Endothelial cell of umbilical vein (primary cell): ENCODE data around the gene EDC3. TPM values are rescaled to one million over a fixed set of nuclear protein-coding genes. Genes with fewer than 3 reads are reported as not detected.

Source experiments
- BruUV-seq: library from RNA; stranded (reverse); fragments of 400-500 nt; replicated peaks from 2 replicates; lab custom pipeline; 2021; lab: Mats Ljungman, UMichigan
- CTCF ChIA-PET: fragments of 300-600, 350-600 bp; sonication (Branson Sonifier 250); formaldehyde crosslinking; loops from one replicate; lab custom pipeline; 2021; ENCODE audit warnings: antibody characterized with exemption, inconsistent platforms; lab: Charles Lee
- POLR2A ChIA-PET: fragments of 300-600, 350-600 bp; sonication (Branson Sonifier 250); formaldehyde crosslinking; loops from one replicate; lab custom pipeline; 2021; ENCODE audit warnings: antibody characterized with exemption, inconsistent platforms; lab: Charles Lee
- DNase-seq: peaks from one replicate; pipeline ENCODE4 v3.0.0-alpha.2; 2011; ENCODE audit warnings: low read depth, low spot score
- FAIRE-seq: peaks from 2 replicates; lab custom pipeline; 2011; peaks lifted over from hg19 to GRCh38; lab: Jason Lieb, UNC
- H2AFZ ChIP-seq: 2 replicates; pipeline ENCODE4 v1.6.0; 2012; ENCODE audit warnings: low read depth, low read length, control low read depth, inconsistent platforms
- H3K27ac ChIP-seq: 2 replicates; pipeline ENCODE4 v1.5.1; 2011; ENCODE audit warnings: low read depth, mild to moderate bottlenecking, control low read depth, low read length, moderate library complexity; ENCODE audit not compliant: insufficient read depth
- H3K27me3 ChIP-seq, 2 experiments: 2 replicates each; pipeline versions ENCODE4 v1.6.0 to v1.6.1; 2011; ENCODE audit warnings: low read length in 2 of 2, mixed read lengths in 1 of 2; ENCODE audit not compliant: control insufficient read depth in 2 of 2, insufficient read depth in 2 of 2
- H3K36me3 ChIP-seq, 2 experiments: 2 replicates in 1 of 2; 3 replicates in 1 of 2; pipeline ENCODE4 v1.5.1; 2011; ENCODE audit warnings: low read length in 2 of 2, mild to moderate bottlenecking in 1 of 2, moderate library complexity in 1 of 2; ENCODE audit not compliant: control insufficient read depth in 2 of 2, insufficient read depth in 2 of 2; ENCODE audit errors: extremely low read depth in 1 of 2
- H3K4me1 ChIP-seq: 3 replicates; pipeline ENCODE4 v1.5.1; 2011; ENCODE audit warnings: mild to moderate bottlenecking, low read length; ENCODE audit not compliant: control insufficient read depth, insufficient read depth; ENCODE audit errors: extremely low read depth
- H3K4me2 ChIP-seq: 2 replicates; pipeline ENCODE4 v1.6.1; 2011; ENCODE audit warnings: low read length, control low read depth, mixed read lengths; ENCODE audit not compliant: insufficient read depth
- H3K4me3 ChIP-seq, 3 experiments: fragments of 200-600 bp in 1 of 3; sonication (generic), shearing (Covaris generic) in 1 of 3; replicated peaks in 1 of 3; 2 replicates each; pipeline ENCODE4 v1.5.1; 2011 to 2016; ENCODE audit warnings: control low read depth in 3 of 3, low read length in 3 of 3, mild to moderate bottlenecking in 2 of 3, inconsistent platforms in 1 of 3, low read depth in 1 of 3, moderate library complexity in 1 of 3; ENCODE audit not compliant: insufficient read depth in 1 of 3
- H3K79me2 ChIP-seq: 2 replicates; pipeline ENCODE4 v1.6.0; 2012; ENCODE audit warnings: low read length, inconsistent platforms; ENCODE audit not compliant: control insufficient read depth, insufficient read depth
- H3K9ac ChIP-seq: replicated peaks from 2 replicates; pipeline ENCODE3; 2011; ENCODE audit warnings: low read length, control low read depth; ENCODE audit not compliant: insufficient read depth; ENCODE audit errors: extremely low read depth
- H3K9me1 ChIP-seq: replicated peaks from 3 replicates; pipeline ENCODE4 v1.6.0; 2011; ENCODE audit warnings: mild to moderate bottlenecking, low read length; ENCODE audit not compliant: control insufficient read depth, insufficient read depth; ENCODE audit errors: extremely low read depth
- H3K9me3 ChIP-seq: replicated peaks from 2 replicates; pipeline ENCODE4 v1.5.1; 2012; ENCODE audit warnings: low read length, inconsistent platforms; ENCODE audit not compliant: control insufficient read depth, insufficient read depth
- H4K20me1 ChIP-seq: replicated peaks from 2 replicates; pipeline ENCODE3; 2011; ENCODE audit warnings: mild to moderate bottlenecking, low read length; ENCODE audit not compliant: control insufficient read depth, insufficient read depth; ENCODE audit errors: extremely low read depth
- EZH2 ChIP-seq: IDR thresholded peaks from 2 replicates; pipeline ENCODE4 v1.6.1; 2012; ENCODE audit warnings: borderline replicate concordance, low read depth, mild to moderate bottlenecking, moderate library complexity, low read length, inconsistent platforms; ENCODE audit not compliant: severe bottlenecking
- JUN ChIP-seq: IDR thresholded peaks from 2 replicates; pipeline ENCODE4 v1.6.1; 2011; ENCODE audit warnings: borderline replicate concordance, low read depth; ENCODE audit not compliant: insufficient read length, insufficient read depth
- MAX ChIP-seq: IDR thresholded peaks from 2 replicates; pipeline ENCODE4 v1.6.1; 2011; ENCODE audit not compliant: insufficient read depth, insufficient read length
- MYC ChIP-seq: IDR thresholded peaks from one replicate; pipeline ENCODE4 v1.6.1; 2011; ENCODE audit warnings: mild to moderate bottlenecking, low read depth, low read length
- POLR2A ChIP-seq: IDR thresholded peaks from 2 replicates; pipeline ENCODE4 v1.6.1; 2012; ENCODE audit warnings: low read depth, mild to moderate bottlenecking, control low read depth, low read length
- POLR2AphosphoS5 ChIP-seq: IDR thresholded peaks from 2 replicates; pipeline ENCODE4 v1.6.1; 2012; ENCODE audit warnings: low read depth, mild to moderate bottlenecking, control low read depth, low read length, moderate library complexity; ENCODE audit not compliant: insufficient read depth
- dilution Hi-C: fragments of 300-500 bp; cut with MboI; formaldehyde crosslinking; loops from one replicate; pipeline ENCODE4 v1.15.0; 2019; ENCODE audit warnings: low sequenced_read_pairs; ENCODE audit not compliant: extremely low pct_ligation_motif_present
- intact Hi-C: fragments of 100-400 bp; cut with micrococcal nuclease; formaldehyde crosslinking; loops from one replicate; pipeline ENCODE4 v1.10.0; 2022
- polyA plus RNA-seq, 4 experiments: library from polyadenylated mRNA; depleted of rRNA in 3 of 4; stranded (reverse) in 3 of 4; unstranded in 1 of 4; fragments of >200 nt; gene quantifications; 2 replicates each; pipeline versions ENCODE4 v1.2.1 to v1.2.3, GENCODE V29; 2011 to 2012; ENCODE audit warnings: missing spikeins in 1 of 4
- total RNA-seq: library from RNA; stranded (reverse); gene quantifications from 2 replicates; pipeline ENCODE4 v1.2.3, GENCODE V29; 2021
- TF ChIP-seq, protein P1 (sequence below), 2 donors: IDR thresholded peaks; 1 replicate in 1 of 2; 2 replicates in 1 of 2; pipeline ENCODE4 v1.5.1; 2011; ENCODE audit warnings: low read length in 2 of 2, mild to moderate bottlenecking in 2 of 2, moderate library complexity in 2 of 2, control low read depth in 1 of 2, inconsistent platforms in 1 of 2, low read depth in 1 of 2; ENCODE audit not compliant: insufficient read depth in 1 of 2; ENCODE audit errors: extremely low read depth in 1 of 2

The EDC3 gene
- total and polyA plus RNA-seq, 2 donors (not counting 3 experiments of a cell fraction or from before 2014, with no cell fraction given) = 55.9 to 56.5 TPM

DNA sequence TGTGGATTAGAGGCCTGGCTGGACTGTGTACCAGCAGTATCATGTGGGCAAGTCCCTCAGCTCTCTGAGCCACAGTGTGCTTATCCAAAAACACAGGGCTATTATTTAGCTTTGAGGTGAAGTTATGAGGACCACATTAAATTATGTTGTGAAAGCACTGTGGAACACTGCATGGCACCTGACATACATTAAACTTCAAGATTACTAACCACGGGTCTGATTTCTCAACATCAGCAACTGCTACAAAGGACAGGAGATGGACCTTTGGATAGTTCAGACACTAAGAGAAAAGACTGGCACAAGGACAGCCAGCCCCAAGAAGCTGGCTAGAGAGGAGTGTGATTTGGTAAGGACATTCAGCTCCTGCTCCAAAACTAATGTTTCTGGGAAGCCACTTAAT lies 58.8 kb downstream of the EDC3 start:
- Histone ChIP-seq H3K9me1 (no peaks in the 10 kb centered on the region), H3K79me2 (no peaks in the 10 kb centered on the region), H3K27ac (no peak overlapping the region), H3K4me2 (no peak overlapping the region), H4K20me1 (no peaks in the 10 kb centered on the region), H3K36me3 (peaks cover 9 to 29% of the 10 kb centered on the region in 2 experiments), H3K27me3 (no peaks in the 10 kb centered on the region), H2AFZ (no peak overlapping the region), H3K9me3 (no peaks in the 10 kb centered on the region), H3K4me3 (no peak overlapping the region), H3K4me1 (peaks cover under 1% of the 10 kb centered on the region), H3K9ac (no peak overlapping the region)
- ChIA-PET POLR2A (no interaction called here), CTCF (interaction anchor here (0.8 to 18.1 kb wide), 8 partner anchors 16 to 314 kb away, joined by 3 to 696 read pairs (median 4); no protein-coding TSS in a partner anchor)
- dilution Hi-C loops (loop anchor here (25.0 kb wide), 1 partner anchor 125 kb away; no protein-coding TSS in a partner anchor), intact Hi-C loops (no loop called here)
- DNase-seq = no peak
- TF ChIP-seq POLR2A (no peak), MAX (no peak), MYC (no peak), POLR2AphosphoS5 (no peak), JUN (no peak), EZH2 (no peak)
- TF ChIP-seq, protein P1, sequence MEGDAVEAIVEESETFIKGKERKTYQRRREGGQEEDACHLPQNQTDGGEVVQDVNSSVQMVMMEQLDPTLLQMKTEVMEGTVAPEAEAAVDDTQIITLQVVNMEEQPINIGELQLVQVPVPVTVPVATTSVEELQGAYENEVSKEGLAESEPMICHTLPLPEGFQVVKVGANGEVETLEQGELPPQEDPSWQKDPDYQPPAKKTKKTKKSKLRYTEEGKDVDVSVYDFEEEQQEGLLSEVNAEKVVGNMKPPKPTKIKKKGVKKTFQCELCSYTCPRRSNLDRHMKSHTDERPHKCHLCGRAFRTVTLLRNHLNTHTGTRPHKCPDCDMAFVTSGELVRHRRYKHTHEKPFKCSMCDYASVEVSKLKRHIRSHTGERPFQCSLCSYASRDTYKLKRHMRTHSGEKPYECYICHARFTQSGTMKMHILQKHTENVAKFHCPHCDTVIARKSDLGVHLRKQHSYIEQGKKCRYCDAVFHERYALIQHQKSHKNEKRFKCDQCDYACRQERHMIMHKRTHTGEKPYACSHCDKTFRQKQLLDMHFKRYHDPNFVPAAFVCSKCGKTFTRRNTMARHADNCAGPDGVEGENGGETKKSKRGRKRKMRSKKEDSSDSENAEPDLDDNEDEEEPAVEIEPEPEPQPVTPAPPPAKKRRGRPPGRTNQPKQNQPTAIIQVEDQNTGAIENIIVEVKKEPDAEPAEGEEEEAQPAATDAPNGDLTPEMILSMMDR (IDR thresholded peaks at IDR 0.05; ENCODE audit: extremely low read depth in 1 of 2, insufficient read depth in 1 of 2, low read depth in 1 of 2, low read length in 2 of 2) = no peak
- BruUV-seq = no TSS peak
- FAIRE-seq = peak; percentile 40
